ENCODE measurements around the gene MTMR8.

DNA sequence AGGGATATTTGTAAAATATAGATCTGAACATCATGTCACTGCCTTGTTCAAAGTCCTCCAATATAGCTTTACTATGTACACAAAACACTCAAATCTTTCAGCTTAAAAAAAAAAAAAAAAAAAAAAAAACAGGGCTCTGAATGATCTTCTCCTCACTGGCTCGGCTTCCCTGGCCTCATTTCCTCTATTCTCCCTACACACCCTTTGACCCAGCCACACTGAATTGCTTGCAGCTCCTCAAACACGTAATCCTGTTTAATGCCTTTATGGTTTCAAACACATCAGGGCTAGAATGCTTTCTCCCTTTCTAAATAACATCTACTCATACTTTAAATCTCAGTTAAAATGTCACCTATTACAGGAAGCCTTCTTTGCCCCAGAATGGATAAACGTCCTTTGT lies 60.8 kb downstream of the MTMR8 start:
- TF ChIP-seq POLR2A (IDR thresholded peaks at IDR 0.05): no peak
- TF ChIP-seq, protein P1, sequence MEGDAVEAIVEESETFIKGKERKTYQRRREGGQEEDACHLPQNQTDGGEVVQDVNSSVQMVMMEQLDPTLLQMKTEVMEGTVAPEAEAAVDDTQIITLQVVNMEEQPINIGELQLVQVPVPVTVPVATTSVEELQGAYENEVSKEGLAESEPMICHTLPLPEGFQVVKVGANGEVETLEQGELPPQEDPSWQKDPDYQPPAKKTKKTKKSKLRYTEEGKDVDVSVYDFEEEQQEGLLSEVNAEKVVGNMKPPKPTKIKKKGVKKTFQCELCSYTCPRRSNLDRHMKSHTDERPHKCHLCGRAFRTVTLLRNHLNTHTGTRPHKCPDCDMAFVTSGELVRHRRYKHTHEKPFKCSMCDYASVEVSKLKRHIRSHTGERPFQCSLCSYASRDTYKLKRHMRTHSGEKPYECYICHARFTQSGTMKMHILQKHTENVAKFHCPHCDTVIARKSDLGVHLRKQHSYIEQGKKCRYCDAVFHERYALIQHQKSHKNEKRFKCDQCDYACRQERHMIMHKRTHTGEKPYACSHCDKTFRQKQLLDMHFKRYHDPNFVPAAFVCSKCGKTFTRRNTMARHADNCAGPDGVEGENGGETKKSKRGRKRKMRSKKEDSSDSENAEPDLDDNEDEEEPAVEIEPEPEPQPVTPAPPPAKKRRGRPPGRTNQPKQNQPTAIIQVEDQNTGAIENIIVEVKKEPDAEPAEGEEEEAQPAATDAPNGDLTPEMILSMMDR (IDR thresholded peaks at IDR 0.05): no peak

Data from heart left ventricle (tissue), 13 donors.